HepG2 (cell line): ENCODE measurements around the gene HIVEP2.

Experiments
- BRF2 ChIP-seq: sonication (generic); formaldehyde crosslinking; IDR thresholded peaks from 2 replicates; pipeline ENCODE4 v1.8.1; 2022; ENCODE audit warnings: mild to moderate bottlenecking, missing genetic modification reagents
- ELF1 ChIP-seq: sonication (generic); formaldehyde crosslinking; IDR thresholded peaks from 2 replicates; pipeline ENCODE4 v1.4.0; 2020; ENCODE audit warnings: missing genetic modification reagents
- ZBTB4 ChIP-seq: sonication (generic); formaldehyde crosslinking; IDR thresholded peaks from 2 replicates; pipeline ENCODE4 v1.4.0; 2020; ENCODE audit warnings: missing genetic modification reagents, mild to moderate bottlenecking, borderline replicate concordance
- ZNF124 ChIP-seq: sonication (generic); formaldehyde crosslinking; IDR thresholded peaks from 2 replicates; pipeline ENCODE4 v1.4.0; 2020; ENCODE audit warnings: missing genetic modification reagents

GRCh38 chr6:142883011-142883410, 62.0 kb downstream of the HIVEP2 start:
- no peak for TF ChIP-seq ZBTB4
- TF ChIP-seq BRF2, result no peak
- no peak for TF ChIP-seq ZNF124
- no peak for TF ChIP-seq ELF1
